Measurements from ENCODE around the gene RFFL.

DNA sequence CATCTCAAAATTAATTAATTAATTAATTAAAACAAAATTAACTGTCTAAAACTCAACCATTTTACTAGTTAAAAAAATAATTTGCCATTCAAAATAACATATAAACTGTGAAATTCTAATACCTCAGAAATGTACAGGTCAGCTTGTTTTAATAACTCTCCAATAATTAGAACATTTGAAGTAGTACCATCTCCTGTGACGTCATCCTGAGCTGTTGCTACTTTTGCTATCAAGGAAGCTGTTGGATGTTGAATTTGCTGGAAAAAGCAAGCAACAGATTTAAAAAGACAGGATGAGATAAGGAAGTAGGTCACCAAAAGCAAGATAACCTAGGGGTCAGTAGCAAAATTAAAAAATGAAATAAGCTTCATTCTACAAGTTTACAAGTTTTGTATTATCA is 105.1 kb downstream of the RFFL start:
- no peak for TF ChIP-seq EZH2 (IDR thresholded peaks at IDR 0.05; ENCODE audit: borderline replicate concordance, low read length)
- TF ChIP-seq, protein P1, sequence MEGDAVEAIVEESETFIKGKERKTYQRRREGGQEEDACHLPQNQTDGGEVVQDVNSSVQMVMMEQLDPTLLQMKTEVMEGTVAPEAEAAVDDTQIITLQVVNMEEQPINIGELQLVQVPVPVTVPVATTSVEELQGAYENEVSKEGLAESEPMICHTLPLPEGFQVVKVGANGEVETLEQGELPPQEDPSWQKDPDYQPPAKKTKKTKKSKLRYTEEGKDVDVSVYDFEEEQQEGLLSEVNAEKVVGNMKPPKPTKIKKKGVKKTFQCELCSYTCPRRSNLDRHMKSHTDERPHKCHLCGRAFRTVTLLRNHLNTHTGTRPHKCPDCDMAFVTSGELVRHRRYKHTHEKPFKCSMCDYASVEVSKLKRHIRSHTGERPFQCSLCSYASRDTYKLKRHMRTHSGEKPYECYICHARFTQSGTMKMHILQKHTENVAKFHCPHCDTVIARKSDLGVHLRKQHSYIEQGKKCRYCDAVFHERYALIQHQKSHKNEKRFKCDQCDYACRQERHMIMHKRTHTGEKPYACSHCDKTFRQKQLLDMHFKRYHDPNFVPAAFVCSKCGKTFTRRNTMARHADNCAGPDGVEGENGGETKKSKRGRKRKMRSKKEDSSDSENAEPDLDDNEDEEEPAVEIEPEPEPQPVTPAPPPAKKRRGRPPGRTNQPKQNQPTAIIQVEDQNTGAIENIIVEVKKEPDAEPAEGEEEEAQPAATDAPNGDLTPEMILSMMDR (IDR thresholded peaks at IDR 0.05; ENCODE audit: low read length), result no peak
